Activated gamma-delta T cell treated with anti-CD3 and anti-CD28 coated beads, Interleukin-2, amount 50 U/mL, for 16 hours (primary cell): ENCODE results near the gene RPS6KC1.
"Not testable (repeated sequence)": the region's sequence is repeated elsewhere in the genome, so short reads cannot be mapped to it uniquely, and the experiment has no call there.

Source experiments
- DNase-seq: peaks from one replicate; pipeline ENCODE4 v3.0.0-alpha.2; 2020; ENCODE audit warnings: low read depth

The RPS6KC1 gene

DNA sequence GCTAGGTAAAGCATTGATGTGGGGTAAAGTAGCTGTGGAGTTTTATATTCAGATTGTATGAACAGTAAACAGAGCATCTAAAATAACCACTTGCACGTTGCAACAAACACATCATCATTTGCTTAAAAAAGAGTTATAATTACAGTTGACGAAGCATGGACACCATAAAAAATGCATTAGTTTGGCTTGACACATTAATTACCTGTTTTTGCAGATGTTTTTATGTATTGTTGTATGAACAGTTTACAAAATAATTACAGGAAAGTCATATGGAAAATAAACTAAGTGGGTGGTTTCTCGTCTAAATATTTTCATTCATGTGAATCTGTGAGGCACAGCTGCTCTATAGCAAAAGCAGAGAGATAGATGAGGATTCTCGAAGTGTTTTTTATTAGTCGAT, 108.3 kb downstream of the RPS6KC1 start:
- DNase-seq: no peak

GRCh38 chr1:213160442-213160841, 109.4 kb downstream of the RPS6KC1 start:
- not testable (repeated sequence) for DNase-seq

- DNase-seq: no peak
Measured at GRCh38 chr1:213162338-213162737, 111.3 kb downstream of the RPS6KC1 start.

GRCh38 chr1:213162862-213163261, 111.8 kb downstream of the RPS6KC1 start:
- no peak for DNase-seq

DNA sequence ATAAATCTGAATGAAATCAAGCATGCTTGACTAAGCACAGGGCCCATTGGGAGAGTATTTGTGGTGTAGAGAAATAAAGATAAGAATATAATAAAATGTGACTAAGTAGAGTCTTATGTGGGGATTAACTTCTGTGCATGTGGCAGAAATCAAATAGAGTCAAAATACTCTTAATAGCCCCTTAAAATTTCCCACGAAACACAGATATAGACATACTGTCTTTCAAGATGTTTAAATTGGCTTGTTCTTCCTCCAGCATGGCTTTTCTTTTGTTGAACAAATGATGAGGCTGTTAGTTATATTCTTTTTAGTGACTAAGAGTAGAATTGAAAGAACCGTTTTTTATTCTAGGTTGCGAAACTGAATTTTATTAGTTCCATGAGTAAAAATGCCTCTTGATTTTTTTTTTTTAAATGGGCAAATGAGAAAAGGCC, 112.3 kb downstream of the RPS6KC1 start:
- no peak for DNase-seq

- DNase-seq: no peak
Measured at GRCh38 chr1:213164561-213164960, 113.5 kb downstream of the RPS6KC1 start.

DNA sequence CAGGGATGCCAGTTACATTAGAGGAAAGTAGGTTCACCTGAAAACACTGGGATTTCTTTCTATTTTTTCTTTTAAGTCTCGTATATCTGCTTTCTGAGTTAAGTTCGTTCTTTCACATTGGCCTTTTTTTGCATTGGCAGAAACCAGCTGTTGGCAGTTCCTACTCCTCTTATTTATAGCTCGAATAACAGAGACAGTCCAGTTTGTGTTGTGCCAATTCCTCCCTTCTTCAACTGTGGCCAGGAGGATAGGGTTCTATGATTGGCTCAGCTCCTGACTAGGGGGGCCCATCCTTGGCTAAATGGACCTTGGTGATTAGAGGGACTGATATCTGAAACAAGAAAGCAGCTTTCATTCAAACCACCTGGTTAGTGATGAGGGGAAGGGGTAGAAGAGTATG, 115.8 kb downstream of the RPS6KC1 start:
- no peak for DNase-seq

DNA sequence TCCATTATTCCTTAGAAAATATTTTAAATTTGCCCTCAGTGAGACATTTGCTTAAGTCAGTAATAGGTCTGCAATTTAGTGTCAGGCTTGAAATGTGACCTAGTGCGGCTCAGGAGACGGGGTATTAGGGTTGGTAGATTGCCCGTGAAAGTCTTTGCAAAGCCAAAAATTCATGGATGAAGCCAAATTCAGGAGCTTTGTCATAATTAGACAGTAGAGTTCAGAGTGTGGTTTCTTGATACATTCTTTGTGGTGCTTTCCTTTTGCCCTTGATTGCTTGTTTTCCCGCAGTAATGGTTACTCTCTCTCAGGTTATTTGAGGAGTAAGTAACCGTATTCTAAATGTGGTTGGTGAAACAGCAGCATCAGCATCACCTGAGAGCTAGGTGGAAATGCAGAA, 120.7 kb downstream of the RPS6KC1 start:
- no peak for DNase-seq

- no peak for DNase-seq
Measured at GRCh38 chr1:213176341-213176740, 125.3 kb downstream of the RPS6KC1 start.

GRCh38 chr1:213179784-213180183, 128.7 kb downstream of the RPS6KC1 start:
- DNase-seq: no peak

DNA sequence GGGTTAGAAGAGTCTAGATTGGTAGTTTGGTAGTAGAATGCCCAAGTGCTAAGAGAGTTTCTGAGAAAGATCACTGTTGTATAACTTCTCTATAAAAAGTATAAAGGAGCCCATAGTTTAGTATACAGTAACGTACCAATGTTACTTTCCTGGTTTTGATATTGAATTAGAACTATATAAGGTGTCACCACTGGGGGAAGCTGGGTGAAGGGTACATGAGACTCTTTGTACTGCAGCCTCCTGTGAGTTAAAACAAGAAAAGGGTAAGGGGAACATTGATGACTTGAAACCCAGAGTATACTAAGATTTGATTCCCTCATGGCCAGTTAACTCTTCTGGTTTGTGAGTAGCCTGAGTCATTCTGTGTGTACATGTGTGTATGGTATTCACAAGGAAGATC, 129.8 kb downstream of the RPS6KC1 start:
- no peak for DNase-seq

DNA sequence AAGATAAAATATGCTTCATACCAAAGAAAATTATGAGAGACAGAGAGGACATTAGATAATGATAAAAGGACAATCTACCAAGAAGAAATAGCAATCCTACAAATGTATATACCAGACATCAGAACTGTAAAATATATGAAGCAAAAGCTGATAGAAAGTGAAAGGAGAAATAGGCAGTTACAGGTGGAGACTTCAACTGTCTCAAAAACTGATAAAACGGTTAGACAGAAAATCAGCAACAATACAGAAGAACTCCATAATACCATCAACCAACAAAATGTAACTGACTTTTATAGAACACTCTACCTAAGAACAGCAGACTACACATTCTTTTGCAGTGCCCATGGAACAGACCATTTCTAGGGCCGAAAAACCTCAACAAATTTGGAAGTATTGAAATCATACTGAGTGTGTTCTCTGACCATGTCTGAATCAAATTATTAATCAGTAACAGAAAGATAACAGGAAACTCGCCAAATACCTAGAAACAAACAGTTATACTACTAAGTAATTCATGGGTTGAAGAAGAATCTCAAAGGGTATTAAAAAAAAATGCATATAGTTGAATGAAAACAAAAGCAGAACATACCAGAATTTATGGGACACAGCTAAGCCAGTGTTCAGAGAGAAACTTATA, 132.1 kb downstream of the RPS6KC1 start:
- no peak for DNase-seq

GRCh38 chr1:213186168-213186567, 135.1 kb downstream of the RPS6KC1 start:
- no peak for DNase-seq

- no peak for DNase-seq
Measured at GRCh38 chr1:213192026-213192425, 141.0 kb downstream of the RPS6KC1 start.

DNA sequence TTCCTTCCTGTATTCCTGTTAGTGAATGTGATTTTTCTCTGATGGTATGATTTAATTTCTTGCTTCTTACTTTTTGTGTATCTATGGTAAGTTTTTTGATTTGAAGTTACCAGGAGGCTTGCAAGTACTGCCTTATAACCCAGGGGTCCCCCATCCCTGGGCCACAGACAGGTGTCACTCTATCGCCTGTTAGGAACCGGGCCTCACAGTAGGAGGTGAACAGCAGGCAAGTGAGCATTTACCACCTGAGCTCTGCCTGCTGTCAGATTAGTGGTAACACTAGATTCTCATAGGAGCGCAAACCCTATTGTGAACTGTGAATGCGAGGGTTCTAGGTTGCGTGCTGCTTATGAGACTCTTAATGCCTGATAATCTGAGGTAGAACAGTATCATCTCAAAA, 143.3 kb downstream of the RPS6KC1 start:
- DNase-seq: no peak

DNA sequence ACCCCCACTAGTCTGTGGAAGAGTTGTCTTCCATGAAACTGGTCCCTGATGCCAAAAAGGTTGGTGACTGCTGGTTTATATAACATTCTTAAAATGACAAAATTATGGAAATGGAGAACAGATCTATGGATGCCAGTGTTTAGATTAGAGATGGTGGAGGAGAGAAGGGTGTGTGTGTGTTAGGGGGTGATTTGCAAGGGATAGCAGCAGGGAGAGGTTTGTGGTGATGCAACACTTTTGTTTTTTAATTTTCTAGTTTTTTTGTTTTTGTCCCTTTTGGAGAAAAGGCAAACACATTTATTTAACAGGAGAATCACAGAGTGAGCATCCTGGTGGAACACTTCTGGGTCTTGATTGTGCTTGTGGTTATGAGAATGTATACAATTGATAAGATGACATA, 143.8 kb downstream of the RPS6KC1 start:
- no peak for DNase-seq

DNA sequence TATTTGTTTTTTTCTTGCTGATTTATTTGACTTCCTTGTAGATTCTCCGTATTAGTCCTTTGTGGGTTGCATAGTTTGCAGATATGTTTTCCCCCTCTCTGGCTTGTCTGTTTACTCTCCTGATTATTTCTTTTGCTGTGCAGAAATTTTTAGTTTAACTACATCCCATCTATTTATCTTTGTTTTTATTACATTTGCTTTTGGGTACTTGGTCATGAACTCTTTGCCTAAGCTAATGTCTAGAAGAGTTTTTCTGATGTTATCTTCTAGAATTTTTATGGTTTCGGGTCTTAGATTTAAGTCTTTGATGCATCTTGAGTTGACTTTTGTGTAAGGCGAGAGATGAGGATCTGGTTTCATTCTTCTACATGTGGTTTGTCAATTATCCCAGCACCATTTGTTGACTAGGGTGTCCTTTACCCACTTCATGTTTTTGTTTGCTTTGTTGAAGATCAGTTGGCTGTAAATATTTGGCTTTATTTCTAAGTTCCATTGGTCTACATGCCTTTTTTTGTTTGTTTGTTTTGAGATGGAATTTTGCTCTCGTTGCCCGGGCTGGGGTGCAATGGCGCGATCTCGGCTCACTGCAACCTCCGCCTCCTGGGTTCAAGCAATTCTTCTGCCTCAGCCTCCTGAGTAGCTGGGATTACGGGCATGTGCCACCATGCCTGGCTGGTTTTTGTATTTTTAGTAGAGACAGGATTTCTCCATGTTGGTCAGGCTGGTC, 145.4 kb downstream of the RPS6KC1 start:
- not testable (repeated sequence) for DNase-seq

GRCh38 chr1:213200630-213201029, 149.6 kb downstream of the RPS6KC1 start:
- DNase-seq: no peak

DNA sequence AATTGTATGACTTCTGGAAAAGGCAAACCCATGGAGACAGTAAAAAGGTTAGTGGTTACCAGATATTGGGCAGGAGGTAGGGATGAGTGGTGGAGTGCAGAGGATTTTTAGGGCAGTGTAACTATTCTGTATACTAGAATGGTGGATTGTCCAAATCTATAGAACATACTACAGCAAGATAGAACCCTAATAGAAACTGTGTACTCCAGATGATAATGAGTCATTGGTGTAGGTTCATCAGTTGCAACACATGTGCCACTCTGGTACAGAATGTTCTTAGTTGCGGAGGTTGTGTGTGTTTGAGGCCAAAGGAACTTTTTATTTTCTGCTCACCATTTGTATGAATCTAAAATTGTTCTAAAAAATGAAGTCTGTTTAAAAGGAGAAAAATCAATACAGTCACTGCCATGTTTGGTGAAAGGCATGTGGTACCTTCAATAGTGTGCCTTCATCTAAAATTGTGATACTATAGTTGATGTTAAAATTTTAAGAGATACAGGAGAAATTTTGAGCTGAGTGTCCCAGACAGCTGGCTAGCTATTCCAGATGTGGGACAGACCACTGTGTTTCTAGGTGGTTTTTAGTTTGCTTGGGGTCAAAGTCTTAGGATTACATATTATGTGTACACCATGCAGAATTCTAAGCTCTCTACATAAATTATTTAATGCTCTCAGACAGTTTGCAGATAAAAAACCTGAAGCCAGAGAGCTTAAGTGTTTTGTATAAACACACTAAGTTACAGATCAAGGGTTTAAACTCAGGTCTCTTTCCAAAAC, 150.5 kb downstream of the RPS6KC1 start:
- no peak for DNase-seq

DNA sequence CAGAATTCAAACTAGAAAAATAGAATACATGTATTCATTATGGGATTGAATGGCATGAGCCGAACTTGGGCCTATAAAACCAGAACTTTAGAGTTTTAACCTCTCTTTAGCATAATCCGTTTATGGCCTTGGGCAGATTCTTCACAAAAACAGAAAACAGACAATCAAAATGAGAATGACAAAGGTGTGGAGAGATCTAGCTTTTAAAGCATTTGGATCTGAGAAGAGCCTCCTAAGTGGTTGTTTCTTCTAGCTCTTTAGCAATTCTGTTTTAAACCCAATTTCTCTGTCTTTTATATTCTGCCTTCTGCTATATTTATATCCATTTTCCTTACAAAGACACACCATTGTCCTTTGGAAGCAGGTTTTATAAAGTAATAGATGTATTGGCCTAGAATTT, 160.2 kb downstream of the RPS6KC1 start:
- DNase-seq: no peak

GRCh38 chr1:213219076-213219475, 168.0 kb downstream of the RPS6KC1 start:
- not testable (repeated sequence) for DNase-seq

GRCh38 chr1:213221209-213221608, 170.2 kb downstream of the RPS6KC1 start:
- no peak for DNase-seq

DNA sequence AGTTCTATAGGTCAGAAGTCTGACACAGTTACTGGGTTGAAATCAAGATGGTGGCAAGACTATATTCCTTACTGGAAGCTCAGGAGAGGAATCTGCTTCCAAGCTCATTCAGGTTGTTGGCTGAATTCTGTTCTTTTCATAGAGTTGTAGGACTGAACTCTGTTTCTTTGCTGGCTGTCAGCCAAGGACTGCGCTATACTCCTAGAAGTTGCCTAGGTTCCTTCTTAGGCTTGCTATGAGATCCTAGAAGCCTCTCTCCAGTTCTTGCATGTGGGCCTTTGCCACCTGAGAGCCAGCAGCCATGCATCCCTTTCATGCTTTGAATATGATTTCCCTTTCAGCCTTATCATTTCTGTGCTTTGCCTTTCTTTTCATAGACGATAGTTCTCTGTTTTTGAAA, 176.4 kb downstream of the RPS6KC1 start:
- DNase-seq: no peak
